ENCODE results near the gene AATK.

- TF ChIP-seq CTCF (IDR thresholded peaks at IDR 0.05) (no peak), POLR2A (IDR thresholded peaks at IDR 0.05) (no peak)
Observed at GRCh38 chr17:81085420-81085911, 80.6 kb downstream of the AATK start.

All from thyroid gland (tissue), 4 donors.